PC-9 (cell line): ENCODE results near the gene PPP6C. TPM values are rescaled to one million over a fixed set of nuclear protein-coding genes. Genes with fewer than 3 reads are reported as not detected.

Source experiments
- BruUV-seq: library from RNA; stranded (reverse); fragments of 400-500 nt; replicated peaks from 2 replicates; lab custom pipeline; 2021; lab: Mats Ljungman, UMichigan
- CTCF ChIA-PET: fragments of 300-600 bp; sonication (Branson Sonifier 250); formaldehyde crosslinking; loops from one replicate; lab custom pipeline; 2022; ENCODE audit warnings: antibody characterized with exemption; lab: Charles Lee
- POLR2A ChIA-PET: fragments of 300-600 bp; sonication (Branson Sonifier 250); formaldehyde crosslinking; loops from one replicate; lab custom pipeline; 2022; ENCODE audit warnings: antibody characterized with exemption; ENCODE audit not compliant: unreplicated experiment; lab: Charles Lee
- DNase-seq, 2 experiments: peaks; one replicate each; pipeline versions ENCODE4 v3.0.0 to v3.0.0-alpha.2; 2015 to 2022; ENCODE audit warnings: mixed read lengths in 1 of 2
- H2AFZ ChIP-seq: fragments of 200-600 bp; sonication (generic); 2 replicates; pipeline ENCODE4 v1.8.1; 2017; ENCODE audit warnings: antibody characterized with exemption
- H3F3A ChIP-seq: fragments of 200-600 bp; sonication (generic); 2 replicates; pipeline ENCODE4 v1.8.1; 2017; ENCODE audit warnings: antibody characterized with exemption, mild to moderate bottlenecking, low read depth; ENCODE audit not compliant: insufficient read depth
- H3K27ac ChIP-seq: fragments of 200-600 bp; sonication (generic); 2 replicates; pipeline ENCODE4 v1.6.1; 2016; ENCODE audit warnings: mixed run types
- H3K27me3 ChIP-seq: fragments of 200-600 bp; sonication (generic); 2 replicates; pipeline ENCODE4 v1.6.1; 2016; ENCODE audit warnings: low read depth, mixed run types; ENCODE audit not compliant: insufficient read depth
- H3K36me3 ChIP-seq: fragments of 200-600 bp; sonication (generic); 2 replicates; pipeline ENCODE4 v1.6.1; 2016; ENCODE audit warnings: low read depth, mixed run types
- H3K4me1 ChIP-seq: fragments of 200-600 bp; sonication (generic); replicated peaks from 2 replicates; pipeline ENCODE4 v1.6.1; 2016; ENCODE audit warnings: mixed run types; ENCODE audit not compliant: insufficient read depth
- H3K4me2 ChIP-seq: fragments of 200-600 bp; sonication (generic); 2 replicates; pipeline ENCODE4 v1.6.1; 2017; ENCODE audit warnings: mixed run types
- H3K4me3 ChIP-seq: fragments of 200-600 bp; sonication (generic); 2 replicates; pipeline ENCODE4 v1.6.1; 2016; ENCODE audit warnings: mixed run types
- H3K79me2 ChIP-seq: fragments of 200-600 bp; sonication (generic); 2 replicates; pipeline ENCODE4 v1.6.1; 2017; ENCODE audit warnings: low read depth, mixed run types
- H3K9me2 ChIP-seq: fragments of 200-600 bp; sonication (generic); 2 replicates; pipeline ENCODE4 v1.8.1; 2017; ENCODE audit warnings: mild to moderate bottlenecking; ENCODE audit not compliant: insufficient read depth
- H3K9me3 ChIP-seq: fragments of 200-600 bp; sonication (generic); 2 replicates; pipeline ENCODE4 v1.8.1; 2016; ENCODE audit warnings: low read depth; ENCODE audit not compliant: insufficient read depth
- H4K20me1 ChIP-seq: fragments of 200-600 bp; sonication (generic); 2 replicates; pipeline ENCODE4 v1.8.1; 2017; ENCODE audit not compliant: insufficient read depth
- CTCF ChIP-seq: fragments of 200-600 bp; sonication (generic); conservative IDR thresholded peaks from 2 replicates; pipeline ENCODE4 v1.6.1; 2017; ENCODE audit warnings: mixed run types, antibody characterized with exemption, mild to moderate bottlenecking, moderate library complexity
- EZH2 ChIP-seq: fragments of 200-600 bp; sonication (generic); IDR thresholded peaks from 2 replicates; pipeline ENCODE4 v1.8.0; 2017; ENCODE audit warnings: antibody characterized with exemption, low read depth
- intact Hi-C: fragments of 100-400 bp; cut with micrococcal nuclease; formaldehyde crosslinking; loops from one replicate; pipeline ENCODE4 v1.10.0; 2022; ENCODE audit not compliant: unreplicated experiment
- total RNA-seq: library from RNA; stranded (reverse); gene quantifications from 2 replicates; pipeline ENCODE4 v1.2.3, GENCODE V29; 2021

PPP6C gene
- total RNA-seq, 1 experiment from 2014 or later: 49.6 TPM

- Histone ChIP-seq H3K4me2 (no peak overlapping the region), H3K9me3 (no peaks in the 10 kb centered on the region), H3K4me3 (no peak overlapping the region), H3K27ac (no peak overlapping the region), H3K9me2 (no peaks in the 10 kb centered on the region), H3K79me2 (peaks cover under 1% of the 10 kb centered on the region; the same call in 1 of the 2 replicates), H3K27me3 (no peaks in the 10 kb centered on the region), H4K20me1 (peaks cover 4% of the 10 kb centered on the region; the same call in 1 of the 2 replicates), H3K4me1 (peaks cover under 1% of the 10 kb centered on the region; the same call in 1 of the 2 replicates), H2AFZ (no peak overlapping the region), H3F3A (peaks cover 41% of the 10 kb centered on the region; the same call in 1 of the 2 replicates), H3K36me3 (peaks cover 18% of the 10 kb centered on the region)
- DNase-seq: no peak
- CTCF ChIA-PET: no interaction called here
- no TSS peak for BruUV-seq
- POLR2A ChIA-PET: interaction anchor here (0.5 kb wide), 1 partner anchor 208 kb away, joined by 13 read pairs; no protein-coding TSS in a partner anchor
- TF ChIP-seq EZH2 (no peak), CTCF (no peak)
- intact Hi-C loops: no loop called here
Observed at GRCh38 chr9:125147401-125147951, 42.1 kb downstream of the PPP6C start.

DNA sequence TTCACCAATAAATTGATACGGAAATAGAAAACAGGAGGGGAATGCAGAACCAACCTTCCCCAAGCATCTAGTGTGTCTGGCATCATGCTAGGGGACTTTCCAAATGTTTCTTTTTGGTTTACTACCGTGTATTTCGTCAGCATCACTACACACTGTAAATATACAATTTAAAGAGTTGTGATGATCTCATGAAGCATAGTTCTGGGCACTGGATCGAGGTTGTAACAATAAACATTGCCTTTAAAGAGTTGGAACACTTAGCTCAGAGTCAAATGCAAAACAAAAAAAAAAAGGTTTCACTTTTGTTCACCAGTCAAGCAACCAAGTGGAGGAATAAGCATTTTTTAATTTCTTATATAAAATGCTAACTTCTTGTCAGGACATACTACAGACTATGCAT, 43.4 kb downstream of the PPP6C start:
- intact Hi-C loops: no loop called here
- Histone ChIP-seq H3K79me2 (peaks cover 9% of the 10 kb centered on the region; the same call in 1 of the 2 replicates), H3K9me3 (no peaks in the 10 kb centered on the region), H3K27ac (no peak overlapping the region), H3K36me3 (peaks cover 14% of the 10 kb centered on the region; the same call in 1 of the 2 replicates), H3F3A (peaks cover 49% of the 10 kb centered on the region; the same call in 1 of the 2 replicates), H3K27me3 (no peaks in the 10 kb centered on the region), H3K9me2 (no peaks in the 10 kb centered on the region), H3K4me2 (no peak overlapping the region), H4K20me1 (peaks cover 4% of the 10 kb centered on the region; the same call in 1 of the 2 replicates), H3K4me3 (no peak overlapping the region), H2AFZ (no peak overlapping the region), H3K4me1 (peaks cover 5% of the 10 kb centered on the region; the same call in 1 of the 2 replicates)
- TF ChIP-seq CTCF (no peak), EZH2 (no peak)
- BruUV-seq: no TSS peak
- CTCF ChIA-PET: no interaction called here
- POLR2A ChIA-PET: no interaction called here
- DNase-seq: no peak

DNA sequence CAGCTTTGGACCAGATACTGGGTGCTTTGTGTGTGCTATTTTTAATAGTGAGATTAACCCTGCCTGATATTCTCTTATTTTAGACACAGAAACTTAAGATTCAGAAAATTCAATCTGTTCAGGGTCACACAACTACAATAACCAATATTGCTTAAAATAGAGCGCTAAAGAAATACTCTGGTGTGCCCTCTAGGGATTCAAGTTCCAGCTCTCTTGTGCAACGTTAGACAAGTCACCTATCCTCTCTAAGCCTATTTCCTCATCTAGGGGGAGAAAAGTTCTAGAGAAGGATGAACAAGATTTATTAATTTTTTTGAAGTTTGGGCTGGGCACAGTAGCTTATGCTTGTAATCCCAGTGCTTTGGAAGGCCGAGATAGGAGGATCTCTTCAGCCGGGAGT, 44.2 kb downstream of the PPP6C start:
- Histone ChIP-seq H3K9me2 (no peaks in the 10 kb centered on the region), H3K4me2 (no peak overlapping the region), H3K4me1 (peaks cover 5% of the 10 kb centered on the region; the same call in 1 of the 2 replicates), H3K36me3 (peaks cover 14% of the 10 kb centered on the region; the same call in 1 of the 2 replicates), H2AFZ (no peak overlapping the region), H3K9me3 (no peaks in the 10 kb centered on the region), H3K27me3 (no peaks in the 10 kb centered on the region), H3K4me3 (no peak overlapping the region), H3F3A (peaks cover 49% of the 10 kb centered on the region; the same call in 1 of the 2 replicates), H4K20me1 (peaks cover 4% of the 10 kb centered on the region; the same call in 1 of the 2 replicates), H3K79me2 (peaks cover 9% of the 10 kb centered on the region; the same call in 1 of the 2 replicates), H3K27ac (no peak overlapping the region)
- ChIA-PET CTCF (no interaction called here), POLR2A (no interaction called here)
- intact Hi-C loops: no loop called here
- no TSS peak for BruUV-seq
- TF ChIP-seq CTCF: no peak
- TF ChIP-seq EZH2: no peak
- DNase-seq: no peak
